AG09309 (cell line): ENCODE data around the gene LDHD.

Experiments
- DNase-seq: peaks from one replicate; pipeline ENCODE4 v3.0.0-alpha.2; 2010; ENCODE audit warnings: low read depth
- H3K4me3 ChIP-seq: 2 replicates; pipeline ENCODE4 v1.5.1; 2011; ENCODE audit warnings: mild to moderate bottlenecking, low read depth, low read length, moderate library complexity; ENCODE audit not compliant: control insufficient read depth
- CTCF ChIP-seq: IDR thresholded peaks from 2 replicates; pipeline ENCODE4 v1.5.1; 2011; ENCODE audit warnings: mild to moderate bottlenecking, low read depth, low read length, inconsistent platforms; ENCODE audit not compliant: insufficient read depth, control insufficient read depth; ENCODE audit errors: missing control alignments

Gene LDHD

DNA sequence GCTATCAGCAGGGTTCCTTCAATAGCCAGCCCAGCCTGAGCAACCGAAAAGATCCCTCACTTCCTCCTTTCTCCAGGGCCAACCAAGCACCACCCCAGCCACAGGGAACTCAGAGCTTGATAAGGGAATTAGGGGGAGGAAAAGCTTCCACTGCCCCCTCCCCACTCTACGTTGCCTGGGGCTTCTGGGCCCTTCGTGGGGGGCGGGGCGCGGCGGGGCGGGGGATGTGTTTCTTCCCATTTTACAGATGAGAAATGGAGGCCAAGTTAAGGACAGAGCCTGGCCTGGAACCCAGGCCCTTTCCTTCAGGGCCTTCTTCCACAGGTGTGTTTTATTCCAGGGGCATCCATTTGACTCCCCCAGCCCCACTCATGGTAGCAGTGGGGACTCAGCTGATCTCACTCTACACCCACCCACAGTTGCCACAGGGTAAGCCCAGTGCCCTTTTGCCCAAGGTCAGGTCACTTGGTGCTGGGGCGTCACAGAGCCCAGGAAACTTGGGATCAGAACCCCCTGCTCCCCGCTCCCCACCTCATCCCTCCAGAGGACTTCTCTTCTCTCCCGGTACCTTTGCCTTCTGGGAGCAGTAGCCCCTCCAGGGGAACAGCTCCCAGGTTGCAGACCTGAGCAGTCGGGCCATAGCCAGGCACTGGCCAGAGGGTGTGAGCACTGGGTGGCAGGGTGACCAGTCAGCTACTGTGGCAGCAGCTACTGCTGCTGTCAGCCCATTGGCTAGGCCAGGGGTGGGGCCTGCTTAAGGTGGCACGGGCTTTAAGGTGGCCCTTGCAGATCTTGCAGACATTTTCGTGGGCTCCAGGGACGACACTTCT lies at the start of gene LDHD:
Gene LDHD (minus strand): TSS at position 700 of the 830 bp plus-strand sequence. CDS start 60 bp downstream, at position 640.
- TF ChIP-seq CTCF = no peak
- H3K4me3 ChIP-seq = peak within 1 kb of the TSS; percentile 39
- no peak for DNase-seq

DNA sequence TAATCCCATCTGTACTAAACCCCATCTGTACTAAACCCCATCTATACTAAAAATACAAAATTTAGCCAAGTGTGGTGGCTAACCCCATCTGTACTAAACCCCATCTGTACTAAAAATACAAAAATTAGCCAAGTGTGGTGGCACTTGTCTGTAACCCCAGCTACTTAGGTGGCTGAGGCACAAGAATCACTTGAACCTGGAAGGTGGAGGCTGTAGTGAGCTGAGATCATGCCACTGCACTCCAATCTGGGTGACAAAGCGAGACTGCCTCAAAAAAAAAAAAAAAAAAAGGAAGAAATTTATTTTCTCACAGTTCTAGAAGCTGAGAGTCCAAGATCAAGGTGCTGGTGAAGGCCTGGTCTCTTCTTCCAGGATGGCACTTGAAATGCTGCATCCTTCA lies 43.8 kb upstream of the LDHD start:
- no peak overlapping the region for H3K4me3 ChIP-seq
- DNase-seq = no peak
- TF ChIP-seq CTCF = no peak

DNA sequence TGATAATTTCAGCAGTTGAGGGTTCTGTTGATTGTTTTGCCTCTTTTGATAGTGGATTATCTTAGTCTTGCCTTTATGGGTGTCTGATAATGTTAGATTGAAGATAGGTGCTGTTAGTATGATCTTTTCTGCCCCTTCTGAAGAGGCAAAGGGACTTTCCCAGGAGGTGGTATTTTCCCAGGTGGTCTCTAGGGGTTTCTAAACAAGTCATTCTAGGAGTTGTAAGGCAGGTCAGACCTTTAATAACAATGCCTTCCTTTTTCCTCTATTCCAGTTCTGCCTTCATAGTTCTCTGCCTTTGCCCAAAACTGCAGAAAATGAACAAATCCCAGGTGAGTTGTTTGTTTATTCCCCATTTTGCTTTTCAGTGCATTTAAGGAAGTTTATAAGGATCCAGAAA lies 36.1 kb upstream of the LDHD start:
- no peak overlapping the region for H3K4me3 ChIP-seq
- no peak for TF ChIP-seq CTCF

DNA sequence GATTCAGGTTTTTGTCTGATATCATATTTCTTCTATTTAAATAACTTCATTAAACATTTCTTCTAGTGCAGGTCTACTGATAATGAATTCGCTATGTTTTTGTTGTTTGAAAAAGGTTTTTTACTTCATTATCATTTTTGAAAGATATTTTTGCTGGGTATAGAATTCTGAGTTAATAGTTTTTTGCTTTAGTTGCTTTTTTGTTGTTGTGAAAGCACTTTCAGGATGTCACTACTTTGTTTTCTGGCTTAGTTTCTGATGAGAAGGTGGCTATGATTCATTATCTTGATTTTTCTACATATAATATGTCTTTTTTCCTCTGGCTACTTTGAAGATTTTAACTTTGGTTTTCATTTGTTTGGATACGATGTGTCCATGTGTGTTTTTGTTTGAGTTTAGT lies 35.2 kb upstream of the LDHD start:
- no peak for DNase-seq
- TF ChIP-seq CTCF = no peak
- H3K4me3 ChIP-seq = no peak overlapping the region

More for the DNA sequence above, 36.1 kb upstream of the LDHD start:
- DNase-seq = no peak

GRCh38 chr16:75148311-75149195 lies 32.0 kb upstream of the LDHD start, which contains the start of gene ZFP1:
Gene ZFP1 (plus strand): TSS chr16:75148524. CDS start chr16:75152952, 4,428 bp downstream.
- H3K4me3 ChIP-seq = peak within 1 kb of the TSS; percentile 72
- no peak for TF ChIP-seq CTCF
- DNase-seq = peak; percentile 29

DNA sequence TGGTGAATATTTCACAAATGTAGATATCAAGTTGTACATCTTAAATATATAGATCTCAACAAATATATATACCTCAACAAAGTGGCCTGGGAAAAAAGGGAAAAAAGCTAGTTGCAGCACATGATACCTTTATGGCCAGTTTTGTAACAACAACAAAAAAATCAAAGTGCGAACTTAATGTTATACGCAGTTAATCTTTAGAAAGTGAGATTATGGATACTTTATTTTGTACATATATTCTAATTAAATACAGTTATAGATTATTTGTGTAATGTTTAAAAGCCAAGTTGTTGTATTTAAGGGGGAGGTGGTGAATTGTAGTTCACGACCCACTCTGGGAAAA lies 31.4 kb upstream of the LDHD start:
- no peak for TF ChIP-seq CTCF
- H3K4me3 ChIP-seq = peak overlapping the region; percentile 72

More for the DNA sequence above, 31.4 kb upstream of the LDHD start:
- no peak for DNase-seq
